ENCODE data around the gene RHBDL2. TPM values are rescaled to one million over a fixed set of nuclear protein-coding genes. Genes with fewer than 3 reads are reported as not detected.

Gene RHBDL2
- total RNA-seq, 1 donor from 2014 or later = 0.33 TPM

Other genes with a start within 250 kb of the RHBDL2 start
- gene RRAGC, start 82.1 kb downstream of the RHBDL2 start, total RNA-seq = 17.1 and 20.2 TPM in 2 replicates
- gene MYCBP, start 68.5 kb downstream of the RHBDL2 start, total RNA-seq = 12.9 and 15.7 TPM in 2 replicates
- gene GJA9, start 60.2 kb downstream of the RHBDL2 start, total RNA-seq = 0.07 TPM in 1 of 2 replicates, not detected in the other
- gene AKIRIN1, start 49.4 kb upstream of the RHBDL2 start, total RNA-seq = 40.7 and 42.8 TPM in 2 replicates
- gene NDUFS5, start 84.5 kb upstream of the RHBDL2 start, total RNA-seq = 474 and 692 TPM in 2 replicates